HG03025 (cell line): ENCODE measurements around the gene KCNQ1.

Source experiments
- ATAC-seq: cut with Tn5 transposase; IDR thresholded peaks from one replicate; pipeline ENCODE4 v1.9.1; 2021; ENCODE audit warnings: mild to moderate bottlenecking, moderate library complexity; ENCODE audit not compliant: unreplicated experiment, low FRiP score

Gene KCNQ1

DNA sequence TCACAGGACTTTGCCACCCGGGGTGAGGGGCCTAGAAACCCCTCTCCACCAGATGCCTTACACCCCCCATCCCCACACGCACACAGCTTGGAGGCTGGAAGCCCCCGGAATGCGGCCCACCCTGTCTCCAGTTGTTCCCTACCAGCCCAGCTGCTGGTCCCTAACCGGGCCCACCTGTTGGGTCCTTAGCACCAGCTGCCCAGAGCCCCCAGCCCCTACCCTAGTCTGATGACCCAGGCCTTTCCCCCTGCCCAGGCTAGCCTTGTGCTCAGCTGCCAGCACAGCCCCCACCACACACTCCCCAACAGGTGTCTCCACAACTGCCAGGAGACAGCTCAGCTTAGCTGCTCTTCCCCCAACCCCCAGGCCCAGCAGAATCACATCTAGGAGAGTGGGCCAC, 373.7 kb downstream of the KCNQ1 start:
- ATAC-seq: no peak

- no peak for ATAC-seq
Measured at GRCh38 chr11:2819316-2819715, 374.5 kb downstream of the KCNQ1 start.

DNA sequence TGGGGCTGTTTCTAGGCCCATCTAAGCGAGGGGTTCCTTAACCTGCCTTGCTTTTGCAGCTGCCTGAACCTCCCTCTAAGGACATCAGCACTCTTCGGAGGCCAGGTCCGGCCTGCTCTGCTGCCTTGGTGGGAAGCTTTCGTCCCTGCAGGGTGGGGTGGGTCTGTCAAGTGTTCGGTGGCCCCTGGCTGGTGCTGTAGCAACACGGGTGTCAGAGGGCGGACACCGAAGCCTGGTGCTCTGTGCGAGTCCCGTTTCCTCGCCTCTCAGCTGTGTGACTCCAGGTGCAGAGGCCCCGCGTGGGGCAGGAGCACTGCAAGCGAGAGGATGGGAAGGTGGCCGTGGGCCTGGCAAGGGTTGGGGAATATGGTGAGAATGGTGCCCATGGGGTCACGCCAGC, 376.2 kb downstream of the KCNQ1 start:
- no peak for ATAC-seq

GRCh38 chr11:2821891-2822290, 377.1 kb downstream of the KCNQ1 start:
- ATAC-seq: no peak

GRCh38 chr11:2824851-2825250, 380.0 kb downstream of the KCNQ1 start:
- no peak for ATAC-seq

DNA sequence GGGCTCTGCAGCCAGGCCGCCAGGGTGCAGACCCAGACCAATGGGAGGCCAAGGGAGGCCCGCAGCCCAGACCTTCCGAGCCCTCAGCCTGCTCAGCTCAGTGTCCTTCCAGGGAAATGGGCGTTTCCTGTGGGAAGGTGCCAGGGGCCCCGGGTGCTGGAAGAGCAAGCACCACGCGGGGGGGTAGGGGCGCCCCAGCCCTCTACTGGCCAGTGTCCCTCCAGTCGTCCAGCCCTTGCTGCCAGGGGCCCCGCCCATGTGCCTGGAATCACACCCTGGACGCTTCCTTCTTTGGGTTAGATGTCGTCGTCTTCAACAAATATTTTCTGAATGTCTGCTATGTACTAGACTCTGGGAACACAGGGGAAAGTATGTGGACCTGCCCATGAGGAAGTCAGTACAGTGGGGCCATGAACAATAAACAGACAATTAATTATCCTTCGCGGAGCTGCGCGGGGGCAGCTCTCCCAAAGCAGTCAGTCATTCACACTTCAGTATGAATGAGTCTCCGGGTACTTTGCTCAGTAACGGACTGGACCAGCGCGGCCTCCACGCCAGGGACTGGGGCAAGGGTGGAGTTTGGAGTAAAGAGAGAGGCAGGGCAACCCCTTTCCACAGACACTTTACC, 380.6 kb downstream of the KCNQ1 start:
- no peak for ATAC-seq

DNA sequence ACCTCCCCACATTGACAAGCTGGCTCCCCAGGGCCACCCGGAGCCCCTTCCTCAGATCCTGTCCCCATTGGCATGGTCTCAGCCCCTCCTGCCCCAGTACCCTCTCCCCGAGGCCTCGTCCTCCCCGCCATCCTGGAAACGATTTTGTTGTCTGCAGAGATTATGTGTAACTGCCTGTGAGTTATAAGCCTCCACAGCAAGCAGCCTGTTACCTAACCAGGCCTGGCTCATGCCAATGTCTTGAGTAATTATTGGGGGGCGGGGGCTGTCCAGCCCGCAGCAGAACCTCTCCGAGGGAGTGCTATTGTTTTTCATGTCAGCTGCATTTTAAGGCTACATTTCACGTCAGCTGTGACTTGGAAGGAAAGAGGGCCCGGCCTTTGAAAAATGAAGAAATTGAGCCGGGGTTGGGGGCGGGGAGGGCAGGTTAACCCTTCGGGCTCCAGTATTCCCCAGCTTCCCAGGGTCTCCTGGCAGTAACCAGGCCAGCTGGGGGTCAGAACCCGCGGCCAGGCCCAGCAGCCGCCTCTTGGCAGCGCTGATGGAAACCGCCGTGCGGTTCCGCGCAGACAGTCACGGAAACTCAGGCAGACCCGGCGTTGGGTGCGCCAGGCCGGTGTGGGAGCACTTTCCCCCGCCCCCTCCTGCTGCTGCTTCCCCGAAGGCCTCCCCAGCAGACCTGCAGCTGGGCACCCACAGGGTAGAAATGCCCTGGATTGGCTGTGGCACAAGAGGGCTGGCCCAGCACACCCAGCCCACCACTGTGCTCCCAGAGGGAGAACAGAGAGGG, 381.3 kb downstream of the KCNQ1 start:
- no peak for ATAC-seq

GRCh38 chr11:2826679-2827056, 381.9 kb downstream of the KCNQ1 start:
- no peak for ATAC-seq

GRCh38 chr11:2827256-2827655, 382.4 kb downstream of the KCNQ1 start:
- no peak for ATAC-seq

DNA sequence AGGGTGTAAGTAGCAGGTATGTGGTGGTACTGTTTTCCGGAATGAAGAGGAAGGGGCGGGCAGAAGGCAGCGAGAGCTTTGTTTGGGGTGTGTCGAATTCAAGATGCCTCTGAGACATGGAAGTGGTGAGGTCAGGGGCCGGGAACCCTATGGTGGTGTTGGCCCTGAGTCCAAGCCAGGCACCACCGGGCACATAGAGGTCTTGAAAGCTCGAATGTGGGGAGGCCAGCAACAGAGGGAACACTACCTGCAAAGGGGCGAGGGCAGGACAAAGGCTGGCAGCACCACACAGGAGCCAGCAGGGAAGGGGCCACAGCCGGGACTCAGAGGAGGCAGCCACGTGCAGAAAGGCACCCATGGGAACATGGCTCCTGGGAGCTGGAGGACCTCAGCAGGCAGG, 383.0 kb downstream of the KCNQ1 start:
- no peak for ATAC-seq

- ATAC-seq: no peak
Measured at GRCh38 chr11:2828585-2829330, 383.9 kb downstream of the KCNQ1 start.

DNA sequence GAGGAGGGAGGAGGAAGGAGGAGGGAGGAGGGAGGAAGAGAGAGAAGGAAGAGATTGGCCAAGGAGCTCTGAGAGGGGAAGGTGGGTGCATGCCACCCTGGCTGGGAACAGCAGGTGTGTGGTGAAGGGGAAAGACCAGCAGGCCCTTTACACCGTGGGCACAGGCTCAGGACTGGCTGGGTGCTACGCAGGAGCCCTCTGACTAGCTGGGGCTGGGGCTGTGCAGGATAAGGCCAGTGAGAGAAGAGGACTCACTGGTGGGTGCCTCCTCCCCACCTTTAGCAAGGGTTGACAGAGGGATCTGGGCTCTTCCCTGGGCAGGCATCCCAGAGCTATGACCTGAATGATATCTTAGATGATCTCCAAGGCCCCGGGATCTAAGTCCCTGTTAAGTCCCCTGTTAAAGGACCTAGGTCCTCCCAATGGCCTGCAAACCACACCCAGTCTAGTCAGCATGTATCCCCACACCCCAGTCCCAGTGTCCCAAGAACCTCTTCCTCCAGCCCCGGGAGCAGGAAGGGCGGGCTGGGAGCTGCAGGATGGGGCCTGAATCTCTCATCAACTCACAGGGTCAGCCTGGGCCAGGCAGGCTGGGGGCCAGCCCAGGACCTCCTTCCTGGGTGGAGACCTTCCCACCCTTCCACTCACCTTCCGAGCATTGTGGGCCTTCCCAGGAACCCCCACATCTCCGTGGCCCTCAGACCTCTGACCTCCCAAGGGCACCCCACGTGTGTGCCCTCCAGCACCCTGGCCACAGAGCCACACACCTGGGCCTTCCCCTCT, 385.4 kb downstream of the KCNQ1 start:
- no peak for ATAC-seq

- ATAC-seq: no peak
Measured at GRCh38 chr11:2830886-2831285, 386.1 kb downstream of the KCNQ1 start.

- no peak for ATAC-seq
Measured at GRCh38 chr11:2831781-2832532, 387.1 kb downstream of the KCNQ1 start.

DNA sequence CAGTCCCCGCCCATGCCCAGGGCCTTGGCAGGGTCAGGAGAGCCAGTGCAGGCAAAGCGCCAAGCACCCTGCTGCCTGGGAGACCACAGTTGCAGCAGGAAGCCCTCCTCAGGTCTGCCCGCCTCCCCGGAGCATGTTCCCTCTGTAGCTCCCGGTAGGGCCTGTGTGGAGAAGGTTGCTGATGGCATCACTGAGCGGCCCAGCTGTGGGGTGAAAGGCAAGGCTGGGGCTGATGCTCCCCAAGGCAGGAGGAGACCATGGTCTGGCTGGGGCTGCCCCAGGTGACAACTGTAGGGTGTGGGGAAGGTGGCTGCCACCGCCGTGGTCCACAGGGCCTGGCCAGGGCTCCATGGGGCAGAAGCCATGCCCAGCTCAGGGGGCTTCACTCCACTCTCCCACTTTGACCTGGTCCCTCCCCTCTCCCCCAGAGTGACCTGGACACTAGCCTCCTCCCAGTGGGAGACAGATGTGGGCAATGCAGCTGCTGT, 387.8 kb downstream of the KCNQ1 start:
- ATAC-seq: no peak

DNA sequence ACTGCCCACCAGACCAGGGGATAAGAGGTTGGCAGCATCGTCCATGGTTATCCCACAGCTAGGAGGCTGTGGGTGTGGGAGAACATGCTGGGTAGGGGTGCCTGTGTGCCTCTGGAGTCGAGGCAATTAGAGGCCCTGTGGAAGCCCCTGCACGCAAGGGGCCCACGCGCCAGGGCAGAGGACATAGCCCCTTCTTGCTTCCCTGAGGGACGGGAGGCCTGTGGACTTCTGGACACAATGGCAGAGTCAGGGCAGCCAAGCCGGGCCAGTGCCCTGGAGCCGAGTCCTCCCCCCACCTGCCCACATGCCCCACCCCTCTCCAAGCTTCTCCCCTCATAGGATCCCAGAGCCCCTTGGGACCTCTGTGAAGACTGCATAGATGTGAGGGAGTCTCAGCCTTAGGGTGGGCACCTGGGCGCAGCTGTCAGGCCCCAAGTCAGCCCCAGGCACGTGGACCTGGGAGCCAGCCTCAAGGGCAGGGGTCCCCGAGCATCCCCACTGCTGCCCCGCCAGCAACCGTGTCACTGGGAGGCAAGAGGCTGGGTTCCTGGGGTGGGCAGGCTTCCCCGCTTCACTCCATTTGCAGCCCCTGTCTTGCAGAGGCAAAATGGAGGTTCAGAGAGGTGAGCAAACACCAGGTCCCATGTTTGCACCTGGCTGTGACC, 388.4 kb downstream of the KCNQ1 start:
- ATAC-seq: no peak

- no peak for ATAC-seq
Measured at GRCh38 chr11:2833716-2834502, 389.1 kb downstream of the KCNQ1 start.

DNA sequence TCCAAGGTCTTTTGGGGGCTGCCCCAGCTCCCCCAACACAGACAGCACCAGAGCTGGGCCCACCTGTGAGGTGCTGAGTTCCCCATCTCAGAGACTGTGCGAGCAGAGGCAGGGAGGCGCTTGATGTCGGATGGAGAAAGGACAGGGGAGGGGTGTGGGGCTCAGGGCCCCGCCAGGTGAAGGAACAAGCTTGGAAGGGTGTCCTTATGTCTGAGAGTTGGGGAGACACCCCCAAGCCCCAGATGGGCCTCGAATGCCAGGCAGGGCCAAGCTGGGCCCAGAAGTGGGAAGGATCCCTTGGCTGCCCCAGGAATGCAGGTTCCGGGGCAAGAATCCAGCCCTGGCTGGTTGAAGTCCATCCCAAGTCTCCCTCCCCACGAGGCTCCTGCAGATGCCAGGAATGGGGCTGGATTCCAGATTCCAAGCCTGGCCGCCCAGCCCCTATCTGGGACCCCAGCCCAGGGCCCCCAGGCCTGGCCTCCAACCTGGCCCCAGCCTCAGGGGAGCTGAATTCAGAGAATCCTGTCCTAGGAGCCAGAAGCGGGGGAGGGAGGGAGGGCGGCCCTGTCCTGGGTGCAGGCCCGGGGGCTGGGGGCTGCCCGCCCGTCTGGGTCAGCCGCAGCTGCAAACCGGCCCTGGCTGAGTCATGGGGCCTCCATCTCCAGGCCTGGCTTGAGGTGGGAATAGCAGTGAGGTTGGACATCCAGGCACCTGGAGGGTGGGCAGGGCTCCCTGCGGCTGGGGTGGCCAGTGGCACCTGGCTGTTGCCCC, 389.9 kb downstream of the KCNQ1 start:
- ATAC-seq: no peak
